Forelimb muscle (tissue), 1 donor: Measurements from ENCODE around the gene SLC16A12. TPM values are rescaled to one million over a fixed set of nuclear protein-coding genes. Genes with fewer than 3 reads are reported as not detected.
"Not testable (repeated sequence)": the region's sequence is repeated elsewhere in the genome, so short reads cannot be mapped to it uniquely, and the experiment has no call there.

Experiments used
- DNase-seq: peaks from one replicate; pipeline ENCODE4 v3.0.0-alpha.2; 2013; ENCODE audit warnings: low read depth
- polyA plus RNA-seq: library from polyadenylated mRNA; unstranded; fragments of 120-200 nt; gene quantifications from one replicate; pipeline ENCODE4 v1.2.1, GENCODE V29; 2013; ENCODE audit not compliant: insufficient read length

Gene SLC16A12
- polyA plus RNA-seq, 1 donor, result 1.2 TPM

DNA sequence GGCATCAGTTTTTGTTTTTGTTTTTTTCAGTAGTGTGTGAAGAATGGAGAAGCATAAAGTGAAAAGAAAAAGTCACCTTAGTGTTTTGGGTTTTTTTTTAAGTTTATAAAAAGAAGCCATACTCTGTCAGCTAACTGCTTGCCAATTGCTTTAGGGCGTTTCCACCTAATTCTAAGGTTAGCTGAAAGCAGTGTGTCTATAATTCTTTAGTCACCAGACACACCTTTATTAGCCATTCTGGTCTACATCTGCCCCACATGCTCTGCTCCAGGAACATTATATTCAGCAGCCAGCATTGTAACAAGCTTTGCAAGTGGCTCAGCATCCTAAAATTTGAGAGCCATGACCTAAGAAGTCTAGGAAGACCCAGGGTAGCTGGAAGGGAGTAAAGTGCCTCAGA, 14.1 kb upstream of the SLC16A12 start:
- no peak for DNase-seq

DNA sequence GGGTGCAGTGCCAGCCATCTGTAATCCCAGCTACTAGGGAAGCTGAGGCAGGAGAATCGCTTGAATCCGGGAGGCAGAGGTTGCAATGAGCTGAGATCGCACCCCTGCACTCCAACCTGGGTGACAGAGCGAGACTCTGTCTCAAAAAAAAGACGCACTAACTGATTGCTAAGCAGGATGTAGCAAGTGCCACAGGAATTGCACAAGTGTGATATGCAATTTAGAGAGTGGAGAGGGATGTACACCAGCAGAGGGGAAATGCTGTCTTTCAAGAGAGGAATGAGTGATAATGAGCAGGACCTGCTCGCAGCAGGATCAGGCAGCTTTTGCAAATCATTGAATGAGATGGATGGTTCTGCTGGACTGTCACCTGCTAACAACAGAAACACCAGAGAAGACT, 13.3 kb upstream of the SLC16A12 start:
- DNase-seq, result no peak

DNA sequence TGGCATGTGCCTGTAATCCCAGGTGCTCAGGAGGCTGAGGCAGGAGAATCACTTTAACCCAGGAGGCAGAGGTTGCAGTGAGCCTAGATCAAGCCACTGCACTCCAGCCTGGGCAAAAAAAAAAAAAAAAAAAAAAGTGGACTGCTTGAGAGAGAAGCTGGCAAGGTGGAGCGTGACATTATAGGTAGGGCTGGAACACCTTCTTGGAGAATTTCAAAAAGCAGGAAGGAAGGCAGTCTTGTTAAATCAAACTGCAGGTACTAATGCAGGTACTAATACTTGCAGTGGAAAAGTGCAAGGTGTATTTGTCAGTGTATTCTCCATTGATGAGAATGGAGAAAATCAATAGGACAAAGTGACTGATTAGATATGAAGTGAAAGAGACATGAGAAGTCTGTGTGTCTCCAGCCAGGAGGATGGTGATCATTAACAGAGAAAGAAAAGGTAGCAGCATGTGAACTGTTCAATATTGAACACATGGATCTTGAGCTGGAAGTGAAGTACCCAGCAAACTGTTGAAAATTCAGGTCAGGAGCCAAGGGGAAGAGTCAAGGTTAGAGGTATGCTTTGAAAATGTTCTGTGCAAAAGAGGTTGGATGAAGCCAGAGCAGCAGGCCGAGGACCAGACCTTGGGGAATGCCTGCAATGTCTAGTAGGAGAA, 12.6 kb upstream of the SLC16A12 start:
- no peak for DNase-seq

DNA sequence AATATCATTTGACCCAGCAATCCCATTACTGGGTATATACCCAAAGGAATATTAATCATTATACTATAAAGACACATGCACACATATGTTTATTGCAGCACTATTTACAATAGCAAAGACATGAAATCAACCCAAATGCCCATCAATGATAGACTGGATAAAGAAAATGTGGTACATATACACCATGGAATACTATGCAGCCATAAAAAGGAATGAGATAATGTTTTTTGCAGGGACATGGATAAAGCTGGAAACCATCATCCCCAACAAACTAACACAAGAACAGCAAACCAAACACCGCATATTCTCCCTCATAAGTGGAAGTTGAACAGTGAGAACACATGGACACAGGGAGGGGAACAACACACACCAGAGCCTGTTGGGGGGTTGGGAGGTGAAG, 11.3 kb upstream of the SLC16A12 start:
- DNase-seq, result not testable (repeated sequence)

DNA sequence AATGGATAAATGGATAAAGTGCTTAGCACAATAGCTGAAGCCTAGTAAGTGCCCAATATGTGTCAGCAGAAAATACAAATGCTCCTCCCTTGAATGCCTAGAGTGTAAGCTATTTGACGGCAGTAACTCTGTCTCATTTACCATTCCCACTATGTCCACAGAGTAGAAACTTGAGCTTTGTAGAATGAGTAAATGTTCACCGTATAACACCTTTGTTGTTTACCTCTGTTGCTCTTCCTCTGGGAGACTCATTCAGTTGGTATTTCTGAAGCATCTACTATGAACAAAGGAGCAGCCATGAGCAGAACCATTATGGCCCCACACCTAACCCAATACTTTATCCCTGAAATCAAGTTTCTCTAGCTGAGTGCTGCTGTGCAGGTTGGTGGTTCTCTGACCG, 8.4 kb upstream of the SLC16A12 start:
- DNase-seq, result no peak

DNA sequence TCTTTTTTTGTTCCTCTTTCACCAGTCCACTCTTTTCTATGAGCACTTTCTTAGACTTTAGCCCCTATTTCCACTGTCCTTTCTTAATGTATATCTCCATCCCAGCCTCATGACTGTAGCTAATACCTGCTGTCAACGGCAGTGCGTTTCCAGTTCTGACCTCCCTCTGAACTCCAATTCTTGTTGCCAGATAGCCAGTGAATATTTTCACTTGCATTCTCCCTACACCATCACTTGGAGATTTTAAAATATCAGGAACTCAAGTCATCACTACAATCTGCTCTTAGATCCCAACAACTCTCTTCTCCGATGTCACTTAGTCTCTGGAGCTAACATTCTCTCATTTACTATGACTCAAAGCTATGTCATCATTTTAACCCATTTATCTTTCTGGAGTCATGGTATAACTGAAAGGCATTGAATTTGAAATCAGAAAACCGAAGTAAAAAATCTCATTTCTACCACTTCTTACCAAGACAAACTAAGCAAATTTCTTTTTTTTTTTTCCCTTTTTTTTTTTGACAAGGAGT, 5.1 kb upstream of the SLC16A12 start:
- no peak for DNase-seq

DNA sequence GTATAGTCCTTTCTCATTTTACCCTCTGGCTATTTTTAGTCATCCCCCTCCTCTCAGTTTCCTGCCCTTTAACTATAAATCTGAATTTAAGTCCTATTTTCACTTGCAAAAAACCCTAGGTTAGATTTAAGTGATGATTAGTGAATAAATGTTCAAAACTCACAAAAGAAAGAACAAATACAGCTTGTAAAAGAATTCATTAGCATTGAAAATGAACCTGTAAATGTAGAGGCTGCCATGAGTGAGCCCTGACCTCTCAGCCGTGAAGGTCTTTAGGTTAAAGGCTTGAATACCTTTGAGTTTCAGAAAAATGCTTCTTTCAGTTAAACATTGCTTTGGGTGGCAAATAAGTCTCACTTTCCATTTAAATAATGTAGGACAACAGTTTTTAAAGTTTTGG, 2.0 kb upstream of the SLC16A12 start:
- DNase-seq, result no peak

DNA sequence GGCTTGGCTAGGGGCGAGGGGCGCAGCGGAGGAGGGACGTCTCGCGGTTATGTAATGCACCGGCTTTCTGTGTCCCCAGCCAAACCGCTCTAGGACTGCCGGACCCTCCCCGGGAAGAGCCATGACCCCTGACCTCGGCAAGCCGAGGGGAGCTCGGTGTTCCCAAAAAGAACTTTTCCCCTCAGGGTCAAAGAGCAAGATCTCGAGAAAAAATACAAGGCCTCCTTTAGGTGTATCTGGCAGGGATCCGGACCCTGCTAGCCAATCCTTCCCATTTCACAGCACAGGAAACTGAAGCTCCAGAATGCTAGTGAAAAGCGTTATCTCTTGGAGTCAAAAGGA, 590 bp upstream of the SLC16A12 start:
- DNase-seq, result no peak

DNA sequence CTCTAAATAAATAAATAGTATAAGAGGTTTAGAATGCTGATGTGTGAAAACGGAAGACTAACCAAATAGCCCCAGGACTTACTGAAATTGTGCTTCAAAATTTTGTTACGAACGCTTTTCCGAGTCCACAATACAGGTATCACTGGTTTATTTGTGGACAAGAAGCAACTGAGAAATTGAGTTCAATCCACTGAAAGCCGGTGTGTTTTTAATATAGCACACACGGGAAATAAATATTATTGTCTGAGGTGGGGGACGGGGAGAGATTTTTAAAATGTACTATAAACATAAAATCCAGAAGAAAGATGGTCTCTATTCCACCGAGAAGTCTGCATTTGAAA, 598 bp downstream of the SLC16A12 start:
- DNase-seq, result no peak

DNA sequence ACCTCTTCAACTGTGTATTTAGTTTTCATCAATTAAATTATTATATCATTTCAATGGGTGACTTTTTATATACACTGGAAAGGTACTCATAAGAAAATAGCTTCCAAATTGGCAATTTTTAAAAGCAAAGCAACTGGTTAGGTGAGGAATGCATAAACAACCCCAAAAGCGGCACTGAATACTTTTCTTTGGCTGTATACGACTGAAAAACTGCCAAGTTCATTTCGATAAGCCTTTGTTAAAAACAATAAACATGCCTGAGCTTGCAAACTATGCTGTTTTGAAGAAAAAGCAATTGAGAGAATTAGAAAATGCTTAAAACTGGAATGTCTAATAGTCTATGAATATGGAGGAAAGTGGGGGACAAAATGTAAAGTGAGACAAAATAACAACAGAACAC, 2.9 kb downstream of the SLC16A12 start:
- DNase-seq, result no peak

DNA sequence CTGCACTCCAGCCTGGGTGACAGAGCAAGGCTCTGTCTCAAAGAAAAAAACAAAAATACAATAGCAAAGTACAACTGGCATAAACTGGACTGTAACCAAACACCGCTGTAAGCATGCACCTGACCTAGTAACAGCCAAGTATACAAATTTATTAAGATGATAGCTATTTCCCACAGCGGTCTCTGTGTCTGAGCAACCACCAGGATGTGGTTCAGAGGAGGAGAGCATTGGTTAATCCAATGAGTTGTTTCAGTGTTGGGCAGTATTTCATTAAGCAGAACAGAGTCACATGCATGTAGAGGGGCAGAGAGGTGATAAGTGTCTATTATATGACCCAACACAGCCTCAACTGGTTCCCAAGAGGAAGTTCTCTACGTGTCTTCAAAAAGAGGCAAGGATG, 4.0 kb downstream of the SLC16A12 start:
- DNase-seq, result no peak

DNA sequence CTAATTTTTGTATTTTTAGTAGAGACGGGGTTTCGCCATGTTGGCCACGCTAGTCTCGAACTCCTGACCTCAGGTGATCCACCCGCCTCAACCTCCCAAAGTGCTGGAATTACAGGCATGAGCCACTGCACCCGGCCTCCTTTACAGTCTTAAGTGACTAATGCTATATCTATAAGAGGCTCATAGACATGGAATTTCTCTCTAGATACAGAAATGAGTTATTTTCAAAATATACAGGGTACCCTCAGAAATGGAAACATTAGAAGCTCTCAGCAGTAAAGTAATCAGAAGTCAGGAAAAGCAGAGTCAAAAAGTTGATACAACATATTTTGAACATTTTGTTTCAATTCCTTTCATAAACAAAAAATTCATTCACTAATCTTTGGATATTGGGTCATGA, 5.7 kb downstream of the SLC16A12 start:
- not testable (repeated sequence) for DNase-seq

DNA sequence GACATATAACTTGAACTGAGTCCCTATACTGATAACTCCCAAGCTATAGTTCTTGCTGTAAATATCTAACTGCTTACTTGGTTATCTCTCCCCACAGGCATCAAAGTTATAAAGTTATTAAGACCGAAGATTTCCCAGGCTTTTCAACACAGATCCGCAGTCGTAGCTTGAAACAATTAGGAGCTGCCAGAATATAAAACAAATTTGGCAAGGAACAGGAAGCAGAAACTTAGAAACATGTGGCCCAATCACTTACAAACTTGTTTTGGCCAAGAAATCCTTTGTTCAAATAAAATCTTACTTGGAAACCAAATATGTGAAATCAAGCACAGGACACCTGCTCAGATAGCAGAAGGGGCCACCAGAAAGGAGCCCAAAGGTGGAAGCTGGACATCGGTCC, 9.0 kb downstream of the SLC16A12 start:
- no peak for DNase-seq

DNA sequence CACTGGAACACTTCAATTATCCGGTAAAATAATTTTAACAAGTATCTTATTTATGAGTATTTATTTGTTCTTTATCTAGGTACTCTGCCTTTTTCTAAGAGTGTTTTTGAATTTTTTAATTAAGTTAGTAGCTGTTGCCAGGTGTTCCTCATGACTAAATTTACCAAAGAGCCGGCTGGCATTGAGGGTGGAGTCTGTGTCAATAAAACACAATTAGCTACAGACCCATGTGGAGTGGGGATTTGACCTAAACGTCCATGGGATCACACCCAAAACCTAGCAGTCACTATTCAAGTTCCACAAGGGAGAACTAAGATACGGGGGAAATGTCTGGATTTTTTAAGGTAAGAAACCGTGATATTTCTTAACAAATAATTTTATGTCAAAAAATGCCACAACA, 9.8 kb downstream of the SLC16A12 start:
- DNase-seq, result no peak

DNA sequence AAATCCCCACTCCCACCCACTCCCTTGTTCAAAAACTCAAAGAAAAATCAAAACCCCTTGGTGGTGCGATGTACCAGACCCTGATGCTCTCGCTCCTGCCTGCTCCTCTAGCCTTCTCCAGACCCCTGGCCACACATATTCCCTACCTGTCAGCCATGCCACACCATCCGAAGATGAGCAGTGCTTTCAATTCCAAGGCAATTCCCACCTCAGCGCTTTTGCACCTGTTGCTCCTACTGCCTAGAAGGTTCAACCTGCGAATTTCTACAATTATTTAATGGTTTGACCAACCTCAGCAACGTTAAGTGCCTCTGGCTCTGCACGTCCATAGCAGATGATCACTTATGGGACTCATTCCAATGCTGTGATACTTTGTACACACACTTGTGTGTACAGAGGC, 11.1 kb downstream of the SLC16A12 start:
- no peak for DNase-seq

DNA sequence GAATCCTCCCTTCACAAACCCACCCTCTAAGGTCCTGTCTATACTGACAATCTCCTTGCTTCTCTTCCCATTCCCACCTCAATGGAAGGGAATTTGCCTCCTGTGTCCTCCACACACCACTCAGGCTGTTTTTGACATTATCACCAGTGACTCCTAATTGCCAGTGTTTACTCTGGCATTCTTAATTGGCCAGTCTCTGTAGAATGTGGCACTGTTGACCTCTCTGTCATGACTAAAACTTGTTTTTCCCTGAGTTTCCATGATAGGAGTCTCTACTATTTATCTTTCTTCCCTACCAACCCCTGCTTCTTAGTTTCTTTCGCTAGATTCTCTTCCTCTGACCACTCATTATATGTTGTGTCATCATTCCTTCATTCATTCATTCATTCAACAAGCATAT, 12.1 kb downstream of the SLC16A12 start:
- DNase-seq, result no peak

DNA sequence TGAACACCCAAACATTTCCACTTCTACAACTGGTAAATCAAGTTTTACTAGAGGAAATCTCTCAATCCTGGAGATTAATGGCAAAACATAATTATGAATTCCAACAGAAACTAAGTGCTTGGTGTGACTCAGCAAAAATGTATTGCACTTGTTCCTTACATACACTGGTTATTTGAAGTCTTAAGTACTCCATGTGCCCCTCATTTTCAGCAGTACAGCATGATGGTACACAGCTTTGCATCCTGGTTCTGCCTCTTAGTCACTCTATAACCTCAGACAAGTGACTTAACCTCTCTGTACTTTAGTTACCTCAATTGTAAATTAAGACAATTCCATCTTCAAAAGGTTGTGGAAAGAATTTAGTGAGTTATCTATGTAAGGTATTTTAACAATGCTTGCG, 12.9 kb downstream of the SLC16A12 start:
- DNase-seq, result no peak

DNA sequence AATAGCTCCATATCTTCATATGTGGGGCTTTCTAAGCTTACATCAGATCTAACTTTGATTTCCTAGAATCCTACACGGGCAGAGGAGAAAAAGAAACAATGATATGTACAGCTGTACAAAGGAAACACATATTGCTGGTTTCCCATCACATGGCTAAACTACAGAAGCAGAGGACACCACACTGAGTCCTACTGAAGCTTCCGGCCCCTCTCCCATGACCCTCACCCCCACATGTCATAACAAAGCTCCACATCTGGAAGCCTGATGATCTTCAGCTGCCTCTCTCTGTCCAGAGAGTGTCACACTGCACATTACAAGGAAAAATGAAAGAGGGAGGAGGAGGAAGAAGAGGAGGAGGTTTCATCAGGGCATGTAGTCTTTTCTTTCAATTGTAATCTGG, 14.0 kb downstream of the SLC16A12 start:
- DNase-seq, result no peak

DNA sequence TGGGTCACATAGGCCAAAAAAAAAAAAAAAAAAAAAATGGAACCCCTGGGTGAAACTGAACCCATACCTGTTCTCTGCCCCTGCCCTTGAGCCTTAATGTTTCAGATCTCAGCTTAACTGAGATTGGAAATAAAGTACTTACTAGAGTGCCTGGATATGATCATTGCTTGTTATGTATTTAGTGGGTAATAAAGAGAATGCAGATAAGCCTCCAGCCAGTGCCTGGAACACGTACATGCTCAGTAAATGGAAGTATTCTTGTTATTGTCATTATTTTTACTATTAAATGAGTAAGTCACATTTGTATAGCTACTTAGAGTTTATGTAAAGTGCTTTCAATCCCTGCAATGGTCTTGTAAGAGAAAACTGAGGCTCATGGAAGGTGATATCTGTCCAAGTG, 14.7 kb downstream of the SLC16A12 start:
- DNase-seq, result no peak

DNA sequence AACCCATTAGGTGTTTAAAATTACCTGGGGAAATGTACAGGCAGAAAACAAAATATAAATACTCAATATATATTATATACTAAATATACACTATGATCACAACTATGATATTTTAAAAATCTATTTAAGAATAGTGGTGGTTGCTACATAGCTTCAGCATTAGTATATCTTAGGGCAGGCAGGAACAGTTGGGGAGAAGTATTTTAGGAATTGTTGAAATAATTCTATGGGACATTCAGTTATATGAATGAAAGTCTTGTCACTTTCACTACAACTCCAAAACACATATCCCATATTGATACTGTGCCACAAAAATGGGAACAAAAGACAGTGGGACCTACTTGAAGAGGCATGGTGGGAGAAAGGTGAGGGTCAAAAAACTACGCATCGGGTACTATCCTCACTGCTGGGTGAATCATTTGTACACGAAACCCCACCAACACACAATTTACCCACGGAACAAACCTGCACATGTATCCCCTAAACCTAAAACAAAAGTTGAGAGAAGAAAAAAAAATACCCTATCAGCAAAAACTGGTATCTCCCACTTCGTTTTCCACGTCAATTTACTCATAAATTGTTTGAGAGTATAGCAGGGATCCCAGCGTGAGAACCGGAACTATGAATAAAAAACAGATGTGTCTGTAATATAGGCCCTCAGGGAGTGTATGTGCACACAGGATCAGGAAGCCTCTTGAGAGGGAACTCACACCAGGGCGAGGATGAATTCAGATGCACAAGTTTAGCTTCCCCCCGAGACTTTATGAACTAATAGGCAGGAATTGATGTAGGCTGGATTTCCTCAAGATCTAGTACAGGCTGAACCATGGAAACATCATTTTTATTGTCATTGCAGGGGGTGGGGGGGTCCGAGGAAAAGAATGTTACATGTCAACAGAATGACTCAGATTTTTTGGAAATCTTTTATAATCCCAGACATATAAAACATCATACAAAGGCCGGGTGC, 16.2 kb downstream of the SLC16A12 start:
- DNase-seq, result no peak

DNA sequence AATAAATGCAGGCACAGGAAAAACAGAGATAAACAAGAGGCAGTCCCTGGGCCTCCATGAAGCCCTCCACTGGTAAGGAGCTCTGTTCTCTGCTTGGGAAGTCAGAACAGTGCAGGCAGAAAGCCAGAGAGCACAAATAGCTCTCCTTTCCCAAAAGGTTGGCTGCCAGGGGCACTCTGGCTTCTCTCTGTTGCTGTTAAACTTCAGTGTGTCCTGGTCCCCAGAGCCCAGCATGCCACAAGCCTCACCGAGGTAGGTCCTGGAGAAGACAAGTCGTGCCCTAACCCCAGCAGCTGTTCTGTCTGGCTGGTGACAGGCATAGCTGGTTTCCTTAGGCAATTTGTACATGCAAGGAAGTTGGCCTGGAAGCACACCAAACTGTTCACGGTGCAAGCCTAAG, 17.3 kb downstream of the SLC16A12 start:
- no peak for DNase-seq

DNA sequence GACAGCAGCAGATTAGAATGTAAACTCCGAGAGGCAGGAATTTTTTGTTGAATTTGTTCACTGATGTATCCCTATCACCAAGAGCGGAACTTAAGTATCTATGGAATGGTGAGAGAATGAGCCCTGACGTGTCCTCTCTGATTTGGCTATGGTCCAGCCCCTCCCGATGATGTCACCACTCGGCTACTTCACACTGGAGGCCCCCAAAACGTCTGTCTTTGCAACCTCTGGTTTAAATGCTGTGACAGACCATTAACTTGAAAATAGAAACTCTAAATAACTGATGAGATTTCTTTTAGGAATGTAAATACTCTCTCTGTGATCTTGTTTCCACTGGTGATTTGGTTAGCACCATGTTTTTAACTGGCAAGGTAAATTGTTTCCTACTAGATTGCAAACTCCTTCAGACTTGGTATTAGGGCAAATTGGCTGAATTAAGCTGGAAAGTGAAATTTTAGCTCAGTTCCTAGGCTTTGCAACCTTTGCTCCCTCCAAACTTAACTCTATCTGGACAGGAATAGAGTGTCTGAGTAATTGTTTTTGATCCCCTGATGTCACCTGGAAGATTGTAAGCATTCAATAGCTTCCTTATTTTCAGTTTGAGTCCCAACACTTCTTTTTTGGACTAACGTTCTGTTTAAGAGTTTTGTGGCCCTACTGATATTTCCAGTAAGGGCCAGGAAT, 19.1 kb downstream of the SLC16A12 start:
- DNase-seq, result no peak
